ENCODE results near the gene PDE6B.
A peak's percentile ranks its signal among the peaks of the same experiment; 100 is the strongest.
"Not testable (repeated sequence)": the region's sequence is repeated elsewhere in the genome, so short reads cannot be mapped to it uniquely, and the experiment has no call there.

The PDE6B gene

DNA sequence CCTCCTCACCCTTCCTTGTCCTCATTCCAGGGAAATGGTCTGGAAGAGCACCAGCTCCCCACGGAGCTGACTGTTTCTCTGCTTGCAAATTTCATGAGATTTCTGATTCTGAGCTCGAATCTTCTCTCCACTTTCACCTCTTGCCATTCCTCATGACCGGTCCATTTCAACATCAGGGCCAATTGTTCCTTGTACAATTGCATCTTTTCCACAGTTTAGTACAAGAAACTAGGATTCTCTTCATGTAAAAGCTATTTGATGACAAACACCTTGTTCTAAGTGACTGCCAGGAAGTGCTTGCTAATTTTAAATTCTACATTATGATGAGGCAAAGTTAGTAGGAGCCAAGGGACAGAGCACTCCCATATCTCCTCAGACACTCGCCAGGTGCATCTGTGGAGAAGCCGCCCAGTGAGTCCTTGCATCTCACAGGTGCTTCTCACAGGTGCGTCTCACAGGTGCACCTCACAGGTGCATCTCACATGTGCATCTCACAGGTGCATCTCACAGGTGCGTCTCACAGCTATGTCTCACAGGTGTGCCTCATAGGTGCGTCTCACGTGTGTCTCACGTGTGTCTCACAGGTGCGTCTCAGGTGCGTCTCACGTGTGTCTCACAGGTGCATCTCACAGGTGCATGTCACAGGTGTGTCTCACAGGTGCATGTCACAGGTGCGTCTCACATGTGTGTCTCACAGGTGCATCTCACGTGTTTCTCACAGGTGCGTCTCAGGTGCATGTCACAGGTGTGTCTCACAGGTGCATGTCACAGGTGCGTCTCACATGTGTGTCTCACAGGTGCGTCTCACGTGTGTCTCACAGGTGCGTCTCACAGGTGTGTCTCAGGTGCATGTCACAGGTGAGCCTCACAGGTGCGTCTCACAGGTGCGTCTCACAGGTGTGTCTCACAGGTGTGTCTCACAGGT, 3.0 kb upstream of the PDE6B start:
- DNase-seq = no peak

DNA sequence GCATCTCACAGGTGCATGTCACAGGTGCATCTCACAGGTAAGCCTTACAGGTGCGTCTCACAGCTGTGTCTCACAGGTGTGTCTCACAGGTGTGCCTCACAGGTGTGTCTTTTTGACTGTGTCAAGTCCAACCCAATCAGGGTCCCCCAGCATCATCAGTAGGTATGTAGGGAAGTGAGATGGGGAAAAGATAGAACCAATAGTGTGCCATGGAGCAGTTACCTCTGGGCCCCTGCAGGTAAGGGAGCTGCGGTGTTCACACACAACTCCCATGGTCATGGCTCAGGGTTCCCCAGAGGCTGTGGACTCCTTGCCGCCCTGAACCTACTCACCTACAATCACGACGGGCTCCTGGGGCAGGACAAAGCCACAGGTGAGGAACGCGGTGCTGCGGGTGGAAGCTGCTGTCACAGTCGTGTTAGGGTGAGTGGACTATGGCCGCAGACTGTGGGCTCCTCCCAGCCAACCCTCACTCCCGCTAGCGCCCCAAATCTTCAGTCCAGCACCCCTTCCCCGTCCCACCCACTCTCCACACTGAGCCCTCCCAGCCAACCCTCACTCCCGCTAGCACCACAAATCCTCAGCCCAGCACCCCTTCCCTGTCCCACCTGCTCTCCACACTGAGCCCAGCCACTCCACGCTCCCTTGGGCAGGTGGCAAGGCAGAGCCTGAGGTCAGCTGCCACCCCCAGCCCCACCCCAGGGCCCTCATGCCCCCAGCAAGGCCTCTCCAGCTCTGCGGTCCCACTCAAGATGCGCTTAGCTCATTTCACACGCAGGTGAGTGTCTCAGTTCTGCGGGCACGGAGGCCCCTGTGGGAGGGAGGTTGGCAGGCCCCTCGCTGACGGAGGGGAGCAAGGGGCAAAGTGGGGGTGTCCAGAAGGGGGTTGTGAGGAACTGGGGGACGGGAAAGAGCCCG, 2.1 kb upstream of the PDE6B start:
- DNase-seq = no peak

DNA sequence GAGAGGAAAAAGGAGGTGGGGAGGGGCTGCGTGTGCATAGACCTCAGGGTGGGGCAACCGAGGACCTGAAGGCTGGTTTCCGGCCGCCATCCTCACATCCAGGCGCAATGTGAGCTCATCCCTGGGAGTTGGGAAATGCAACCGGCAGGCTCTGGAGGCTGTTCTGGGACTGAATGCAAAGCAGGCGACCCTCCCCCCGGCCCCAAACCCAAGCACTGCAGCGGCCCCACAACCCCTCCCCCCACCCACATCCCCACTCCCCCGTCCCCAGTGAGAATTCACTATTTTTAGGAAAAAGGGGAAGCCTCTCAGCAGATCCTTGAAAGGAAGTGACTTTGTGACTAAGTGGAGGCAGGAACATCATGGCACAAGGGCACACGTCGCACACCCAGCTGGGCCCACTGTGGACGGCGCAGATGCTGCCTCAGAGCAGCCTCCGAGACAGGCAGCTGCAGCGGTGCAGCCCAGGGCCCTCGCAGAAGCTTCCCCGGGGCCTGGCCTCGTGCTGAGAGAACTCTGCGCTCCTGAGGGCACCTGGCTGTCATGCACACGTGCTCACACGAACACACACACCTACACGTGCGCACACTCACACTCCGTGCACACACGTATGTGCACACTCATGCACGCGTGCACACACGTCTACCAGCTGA, 1.3 kb upstream of the PDE6B start:
- DNase-seq = no peak

DNA sequence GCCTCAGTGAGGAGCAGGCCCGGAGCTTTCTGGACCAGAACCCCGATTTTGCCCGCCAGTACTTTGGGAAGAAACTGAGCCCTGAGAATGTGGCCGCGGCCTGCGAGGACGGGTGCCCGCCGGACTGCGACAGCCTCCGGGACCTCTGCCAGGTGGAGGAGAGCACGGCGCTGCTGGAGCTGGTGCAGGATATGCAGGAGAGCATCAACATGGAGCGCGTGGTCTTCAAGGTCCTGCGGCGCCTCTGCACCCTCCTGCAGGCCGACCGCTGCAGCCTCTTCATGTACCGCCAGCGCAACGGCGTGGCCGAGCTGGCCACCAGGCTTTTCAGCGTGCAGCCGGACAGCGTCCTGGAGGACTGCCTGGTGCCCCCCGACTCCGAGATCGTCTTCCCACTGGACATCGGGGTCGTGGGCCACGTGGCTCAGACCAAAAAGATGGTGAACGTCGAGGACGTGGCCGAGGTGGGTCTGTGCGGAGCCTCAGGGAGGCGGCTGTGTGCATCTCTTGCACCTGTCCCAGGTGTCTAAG, 323 bp downstream of the PDE6B start:
- DNase-seq = no peak

DNA sequence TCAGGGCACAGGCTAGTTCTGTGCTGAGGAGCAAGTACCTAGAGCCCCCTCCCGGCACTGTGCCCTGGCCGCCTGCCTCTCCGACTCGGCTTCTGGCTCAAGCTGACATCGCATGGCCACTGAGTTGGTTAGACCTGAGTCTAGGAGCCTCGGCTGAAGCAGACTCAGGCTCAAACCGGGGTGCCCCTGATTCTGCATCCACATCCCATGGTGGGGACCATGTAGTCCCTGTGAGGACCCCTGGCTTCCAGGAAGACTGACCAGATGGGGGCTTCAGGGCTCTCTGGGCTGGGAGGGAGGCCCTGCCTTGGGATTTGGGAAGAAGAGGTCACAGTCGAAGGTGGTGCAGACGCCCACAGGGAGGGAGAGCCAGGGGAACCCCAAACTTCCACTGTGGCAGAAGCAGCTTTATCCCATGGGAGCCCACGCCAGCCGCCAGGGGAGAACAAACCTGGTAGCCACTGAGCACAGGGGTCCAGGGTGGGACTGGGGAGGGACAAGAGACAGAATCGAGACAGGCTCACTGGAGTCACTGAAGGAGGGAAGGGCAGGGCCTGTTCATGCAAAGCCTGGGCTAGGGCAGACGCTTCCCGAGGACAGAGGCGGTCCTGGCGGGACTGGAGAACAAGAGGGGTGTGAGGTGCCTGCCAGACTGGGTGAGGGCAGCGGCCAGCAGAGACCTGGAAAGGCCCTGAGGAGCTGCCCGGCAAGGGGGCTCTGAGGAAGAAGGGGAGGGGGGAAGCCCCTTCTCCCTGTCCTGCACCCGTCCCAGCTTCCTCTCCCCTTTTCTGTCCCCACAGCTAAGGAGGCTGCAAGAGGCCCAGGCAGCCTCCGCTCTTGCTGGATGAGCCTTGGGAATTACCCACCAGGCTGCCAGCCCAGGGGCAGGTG, 1.1 kb downstream of the PDE6B start:
- DNase-seq = peak in 1 of 3 experiments; percentile 40

DNA sequence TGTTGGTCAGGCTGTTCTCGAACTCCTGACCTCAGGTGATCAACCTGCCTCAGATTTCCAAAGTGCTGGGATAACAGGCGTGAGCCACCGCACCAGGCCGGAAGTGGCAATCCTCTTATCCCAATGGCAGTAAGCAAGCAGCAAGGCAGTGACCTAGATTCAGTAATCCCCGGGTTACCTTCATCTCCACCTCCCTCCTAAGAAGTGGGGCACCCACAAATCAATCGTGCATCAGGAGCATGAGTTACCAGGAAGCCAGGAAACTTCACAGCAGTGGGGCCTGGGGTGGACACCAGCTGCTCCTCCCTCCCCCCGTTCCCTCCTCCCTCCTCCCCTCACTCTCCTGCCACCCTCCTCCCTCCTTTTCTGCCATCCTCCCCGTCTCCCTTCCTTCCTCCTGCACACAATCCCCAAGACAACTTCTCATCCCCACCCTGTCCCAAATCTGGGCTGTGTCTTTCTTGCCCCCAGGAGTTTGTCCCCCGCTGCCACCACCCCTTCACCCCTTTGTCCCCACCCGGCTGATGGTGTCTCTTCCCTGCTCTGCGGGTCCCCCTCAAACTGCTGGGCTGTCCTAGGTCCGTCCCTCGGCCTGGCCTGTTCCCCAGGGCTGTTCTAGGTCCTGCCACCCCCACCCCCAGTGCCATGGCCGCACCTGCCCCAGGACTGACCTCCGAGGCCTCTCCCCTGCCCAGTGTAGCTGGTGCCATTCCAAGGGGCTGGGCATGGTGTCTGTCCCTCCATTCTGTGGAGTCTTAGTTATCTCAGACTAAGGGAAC, 2.2 kb downstream of the PDE6B start:
- no peak for DNase-seq

DNA sequence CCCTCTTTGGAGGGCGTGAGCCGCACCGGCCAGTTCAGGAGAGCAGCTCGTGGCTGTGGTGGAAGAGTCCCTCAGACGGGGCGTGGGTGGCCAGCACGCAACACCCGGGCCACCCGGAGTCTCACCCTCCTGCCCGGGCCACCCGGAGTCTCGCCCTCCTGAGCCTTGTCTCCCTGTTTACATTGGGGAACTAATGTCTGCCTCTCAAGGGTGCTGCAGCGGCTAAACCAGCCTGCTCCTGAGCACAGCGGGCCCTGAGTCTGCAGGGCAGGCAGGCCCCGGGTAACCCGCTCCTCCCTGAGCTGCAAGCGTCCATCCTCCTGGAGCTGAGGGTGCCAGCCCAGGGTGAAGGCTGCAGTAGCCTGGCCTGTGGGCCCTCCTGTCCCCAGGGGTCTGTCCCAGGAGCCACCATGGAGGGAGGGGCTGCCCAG, 3.0 kb downstream of the PDE6B start:
- no peak for DNase-seq

DNA sequence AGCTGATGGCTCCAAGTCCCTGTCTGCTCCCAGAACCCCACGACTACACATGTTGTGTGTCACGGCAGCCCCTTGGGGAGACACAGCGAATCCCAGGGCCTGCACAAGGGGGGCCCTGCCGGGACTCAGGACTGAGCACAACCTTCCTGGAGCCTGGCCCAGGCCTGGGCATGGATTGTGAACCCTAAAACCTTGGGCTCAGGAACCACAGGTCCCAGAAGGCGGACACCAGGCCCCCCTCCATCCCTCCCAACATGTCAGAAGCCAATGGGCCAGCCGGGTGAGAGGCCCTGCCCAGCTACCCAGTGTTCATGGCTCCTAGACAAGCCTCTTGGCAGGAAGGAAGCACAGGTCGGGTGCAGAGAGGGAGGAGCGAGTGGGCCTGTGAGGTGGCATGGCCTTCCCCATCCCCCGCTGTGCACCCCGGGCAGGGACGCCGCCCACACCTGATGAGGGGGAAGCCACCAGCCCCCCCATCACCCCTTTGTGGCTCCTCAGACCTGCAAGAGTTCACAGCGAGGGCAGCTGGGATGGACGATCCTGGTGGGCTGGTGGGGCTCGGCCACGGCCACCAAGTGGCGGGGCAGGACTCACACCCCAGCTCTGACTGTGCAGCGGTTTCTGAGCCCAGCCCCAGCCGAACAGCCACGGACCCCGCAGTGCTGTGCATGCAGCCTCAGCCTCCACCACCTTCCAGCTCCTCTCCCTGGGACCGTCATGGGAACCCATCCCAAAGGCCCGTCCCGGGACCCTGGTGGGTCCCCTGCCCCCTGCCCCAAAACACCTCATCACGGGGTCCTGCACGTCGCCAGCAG, 3.7 kb downstream of the PDE6B start:
- DNase-seq = no peak

DNA sequence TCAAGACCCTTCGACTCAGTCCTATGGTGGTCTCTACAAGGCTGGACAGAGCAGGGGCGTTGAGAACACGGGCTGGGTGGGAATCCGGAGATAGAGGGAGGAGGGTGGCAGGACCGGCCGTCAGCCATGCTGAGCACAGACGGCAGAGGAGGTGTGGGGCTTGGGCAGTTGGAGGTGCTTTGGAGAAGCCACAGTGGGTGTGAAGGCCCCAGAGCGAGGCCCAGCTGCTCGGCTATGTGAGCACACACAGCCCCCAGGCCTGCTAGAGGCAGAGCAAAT, 4.2 kb downstream of the PDE6B start:
- DNase-seq = no peak

DNA sequence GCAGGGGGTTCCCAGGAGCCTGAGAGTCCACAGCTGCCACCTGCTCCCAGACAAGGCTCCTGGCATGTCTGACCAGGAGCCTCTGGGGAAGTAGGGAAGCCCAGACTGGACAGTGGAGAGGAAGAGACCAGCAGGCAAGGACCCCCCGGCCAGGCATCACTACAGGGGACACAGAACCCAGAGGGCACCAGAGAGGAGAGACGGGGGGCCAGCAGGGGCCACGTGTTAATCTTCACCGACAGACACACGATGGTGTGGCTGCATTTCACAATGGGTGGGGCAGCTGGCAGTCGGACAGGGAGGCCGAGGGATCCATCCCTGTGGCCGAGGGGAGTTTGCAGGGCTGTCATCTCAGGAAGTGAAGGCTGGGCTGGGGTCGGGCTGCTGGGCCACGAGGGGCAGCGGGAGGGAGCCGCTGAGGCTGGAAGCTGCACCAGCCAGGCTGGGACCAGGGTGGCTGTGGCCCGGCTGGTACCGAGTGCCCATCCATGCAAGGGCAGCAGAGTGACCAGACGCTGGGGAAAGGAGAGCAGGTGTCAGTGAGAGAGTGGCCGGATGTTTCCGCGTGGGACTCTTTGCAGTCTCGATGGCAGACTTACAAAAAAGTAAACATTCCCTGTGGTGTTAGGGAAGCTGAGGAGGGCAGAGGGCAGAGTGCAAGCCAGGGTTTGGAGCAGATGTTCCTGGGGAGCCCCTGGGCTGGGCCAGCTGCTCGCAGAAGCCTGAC, 4.7 kb downstream of the PDE6B start:
- DNase-seq = peak in 1 of 3 experiments; percentile 11

DNA sequence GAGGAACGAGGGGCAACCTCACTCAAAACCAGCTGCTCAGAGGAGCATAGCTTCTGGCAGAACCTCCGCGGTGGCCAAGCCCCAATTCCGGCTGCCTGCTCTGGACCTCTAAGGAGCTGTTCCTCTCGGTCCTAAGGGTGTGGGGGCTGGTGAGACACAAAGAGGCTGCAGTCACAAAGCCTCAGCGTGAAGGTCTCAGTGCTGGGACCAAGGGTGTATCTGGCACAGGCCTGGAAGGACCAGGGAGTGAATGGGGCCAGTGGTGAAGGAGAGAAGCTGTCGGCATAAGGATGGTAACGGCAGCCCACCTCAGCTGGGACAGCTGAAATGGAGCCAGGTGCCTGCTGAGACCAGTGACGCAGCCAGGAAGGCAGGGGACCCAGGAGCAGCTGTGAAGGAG, 5.3 kb downstream of the PDE6B start:
- DNase-seq = no peak

DNA sequence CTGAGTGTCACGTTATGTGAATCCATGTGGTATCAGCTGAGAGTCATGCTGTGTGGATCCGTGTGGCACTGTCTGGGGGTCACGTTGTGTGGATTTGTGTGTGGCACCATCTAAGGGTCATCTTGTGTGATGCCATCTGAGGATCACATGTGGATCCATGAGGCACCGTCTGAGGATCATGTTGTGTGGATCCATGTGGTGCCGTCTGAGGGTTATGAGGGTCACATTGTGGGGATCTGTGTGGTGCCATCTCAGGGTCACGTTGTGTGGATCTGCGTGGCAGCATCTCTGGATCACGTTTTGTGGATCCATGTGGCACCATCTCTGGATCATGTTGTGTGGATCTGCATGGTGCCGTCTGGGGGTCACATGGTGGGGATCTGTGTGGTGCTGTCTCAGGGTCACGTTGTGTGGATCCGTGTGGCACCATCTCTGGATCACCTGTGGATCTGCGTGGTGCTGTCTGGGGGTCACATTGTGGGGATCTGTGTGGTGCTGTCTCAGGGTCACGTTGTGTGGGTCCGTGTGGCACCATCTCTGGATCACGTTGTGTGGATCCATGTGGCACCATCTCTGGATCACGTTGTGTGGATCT, 6.9 kb downstream of the PDE6B start:
- no peak for DNase-seq

DNA sequence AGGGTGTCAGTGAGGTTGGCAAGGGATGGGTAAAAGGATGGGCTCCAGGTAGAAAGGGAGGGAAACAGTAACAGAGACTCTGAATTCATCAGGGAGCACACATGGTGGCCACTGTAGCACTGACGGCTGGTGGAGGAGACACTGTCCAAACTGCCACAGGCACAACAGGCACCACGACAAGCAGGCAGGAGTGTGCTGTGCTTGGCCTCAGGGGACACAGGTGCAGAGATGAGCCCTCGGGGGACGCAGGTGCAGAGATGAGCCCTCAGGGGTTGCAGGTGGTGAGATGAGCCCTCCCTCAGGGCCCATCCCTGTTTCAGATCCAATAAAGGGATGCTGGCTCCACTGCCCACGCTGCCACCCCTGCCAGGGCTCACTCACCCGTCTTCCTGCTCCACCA, 7.6 kb downstream of the PDE6B start:
- peak in 1 of 3 experiments; percentile 11 for DNase-seq

DNA sequence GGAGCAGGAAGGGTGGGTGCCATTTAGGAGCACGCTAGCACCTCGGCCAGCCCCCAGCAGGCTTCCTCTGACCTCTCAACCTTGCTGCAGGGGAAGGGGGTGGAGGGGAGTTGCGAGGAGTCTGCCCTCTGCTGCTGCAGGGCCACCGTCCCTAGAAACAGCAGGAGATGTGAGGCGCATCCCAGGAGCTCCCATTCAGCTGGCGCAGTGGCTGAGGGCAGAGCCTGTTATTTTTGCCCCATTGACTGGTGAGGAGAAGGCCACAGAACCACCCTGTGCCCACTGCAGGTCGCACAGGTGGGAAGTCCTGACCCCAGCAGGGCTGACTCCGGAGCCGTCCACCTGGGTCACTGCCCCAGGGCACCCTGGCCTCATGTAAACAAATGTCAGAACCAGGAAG, 8.0 kb downstream of the PDE6B start:
- no peak for DNase-seq

DNA sequence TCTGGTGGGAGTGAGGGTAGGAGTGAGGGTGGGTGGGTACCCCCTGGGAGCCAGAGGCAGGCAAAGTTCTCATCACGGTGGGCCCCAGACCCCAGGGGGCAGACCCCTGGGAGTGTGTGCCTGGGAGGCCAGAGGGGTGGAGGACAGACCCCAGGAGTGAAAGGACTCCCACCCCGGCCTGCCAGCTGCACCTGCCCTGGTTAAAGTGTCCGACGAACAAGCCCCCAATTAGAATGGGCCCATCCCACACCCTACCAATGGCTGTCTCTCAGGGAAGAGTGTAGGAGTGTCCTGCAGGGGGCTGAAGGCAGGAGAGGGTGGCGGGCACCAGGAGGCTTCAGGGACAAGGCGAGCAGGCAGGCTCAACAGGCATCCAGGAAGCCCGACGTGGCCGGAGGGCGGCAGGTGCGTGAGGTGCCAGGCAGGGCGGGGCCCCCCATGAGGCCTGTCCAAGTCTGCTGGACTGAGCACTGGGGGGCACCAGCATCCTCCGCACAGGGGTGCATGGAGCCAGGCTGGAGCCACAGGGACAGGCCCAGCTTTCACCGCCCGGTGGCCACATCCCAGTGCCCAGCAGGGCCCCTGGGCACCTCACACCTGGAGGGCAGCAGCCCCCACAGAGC, 8.7 kb downstream of the PDE6B start:
- DNase-seq = peak in 2 of 3 experiments; percentile 51 to 69

DNA sequence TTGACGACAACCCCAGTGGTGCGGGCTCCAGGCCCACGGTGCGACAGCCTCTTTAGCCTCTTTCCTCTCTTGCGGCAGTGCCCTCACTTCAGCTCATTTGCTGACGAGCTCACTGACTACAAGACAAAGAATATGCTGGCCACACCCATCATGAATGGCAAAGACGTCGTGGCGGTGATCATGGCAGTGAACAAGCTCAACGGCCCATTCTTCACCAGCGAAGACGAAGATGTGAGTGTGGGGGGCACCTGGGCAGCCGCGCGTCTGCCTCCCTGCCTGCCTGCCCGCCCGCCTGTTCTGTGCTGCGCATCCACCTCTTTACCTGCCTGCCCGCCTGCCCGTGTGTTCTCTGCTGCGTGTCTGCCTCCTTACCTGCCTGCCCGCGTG, 9.2 kb downstream of the PDE6B start:
- peak in 2 of 3 experiments; percentile 51 to 69 for DNase-seq

DNA sequence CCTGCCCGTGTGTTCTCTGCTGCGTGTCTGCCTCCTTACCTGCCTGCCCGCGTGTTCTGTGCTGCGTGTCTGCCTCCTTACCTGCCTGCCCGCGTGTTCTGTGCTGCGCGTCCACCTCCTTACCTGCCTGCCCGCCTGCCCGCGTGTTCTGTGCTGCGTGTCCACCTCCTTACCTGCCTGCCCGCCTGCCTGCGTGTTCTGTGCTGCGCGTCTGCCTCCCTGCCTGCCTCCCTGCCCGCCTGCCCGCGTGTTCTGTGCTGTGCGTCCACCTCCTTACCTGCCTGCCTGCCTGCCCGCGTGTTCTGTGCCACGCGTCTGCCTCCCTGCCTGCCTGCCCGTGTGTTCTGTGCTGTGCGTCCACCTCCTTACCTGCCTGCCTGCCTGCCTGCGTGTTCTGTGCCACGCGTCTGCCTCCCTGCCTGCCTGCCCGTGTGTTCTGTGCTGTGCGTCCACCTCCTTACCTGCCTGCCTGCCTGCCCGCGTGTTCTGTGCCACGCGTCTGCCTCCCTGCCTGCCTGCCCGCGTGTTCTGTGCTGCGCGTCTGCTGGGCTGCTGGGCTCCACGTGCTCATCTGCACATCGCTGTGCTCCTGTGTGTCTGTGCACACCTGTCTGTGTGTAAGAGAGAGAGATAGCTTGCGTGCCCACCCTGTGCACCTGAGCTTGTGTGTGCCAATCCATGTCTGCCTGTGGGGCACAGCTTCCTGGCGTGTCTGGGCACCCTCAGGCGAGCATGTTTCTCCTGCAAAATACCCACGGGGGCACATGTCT, 9.9 kb downstream of the PDE6B start:
- not testable (repeated sequence) for DNase-seq
